ENCODE measurements around the gene CFL2.

DNA sequence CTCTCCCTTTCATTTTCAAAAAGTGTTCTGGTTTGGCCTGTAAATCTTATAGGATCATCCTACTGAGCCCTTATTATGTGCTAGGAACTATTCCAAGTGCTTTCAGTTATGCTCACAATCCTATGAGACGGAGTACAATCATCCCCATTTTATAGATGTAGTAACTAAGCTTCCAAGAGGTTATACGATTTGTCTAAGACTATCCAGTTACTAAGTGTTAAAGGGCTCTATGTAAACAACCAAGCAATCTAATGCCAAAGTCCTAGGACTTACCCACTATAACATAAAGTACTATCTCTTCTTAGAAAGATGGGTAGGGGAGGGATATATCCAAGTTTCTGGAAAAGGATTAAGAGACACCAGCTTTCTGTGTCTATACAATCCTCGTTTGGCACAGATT lies 6.7 kb downstream of the CFL2 start:
- TF ChIP-seq SIN3A (IDR thresholded peaks at IDR 0.05; ENCODE audit: borderline replicate concordance, insufficient read depth, low read length) (no peak), POLR2AphosphoS5 (IDR thresholded peaks at IDR 0.05; ENCODE audit: low read depth, low read length) (no peak), TAF1 (IDR thresholded peaks at IDR 0.05; ENCODE audit: borderline replicate concordance, insufficient read depth, low read length) (no peak)
- TF ChIP-seq, protein P1, sequence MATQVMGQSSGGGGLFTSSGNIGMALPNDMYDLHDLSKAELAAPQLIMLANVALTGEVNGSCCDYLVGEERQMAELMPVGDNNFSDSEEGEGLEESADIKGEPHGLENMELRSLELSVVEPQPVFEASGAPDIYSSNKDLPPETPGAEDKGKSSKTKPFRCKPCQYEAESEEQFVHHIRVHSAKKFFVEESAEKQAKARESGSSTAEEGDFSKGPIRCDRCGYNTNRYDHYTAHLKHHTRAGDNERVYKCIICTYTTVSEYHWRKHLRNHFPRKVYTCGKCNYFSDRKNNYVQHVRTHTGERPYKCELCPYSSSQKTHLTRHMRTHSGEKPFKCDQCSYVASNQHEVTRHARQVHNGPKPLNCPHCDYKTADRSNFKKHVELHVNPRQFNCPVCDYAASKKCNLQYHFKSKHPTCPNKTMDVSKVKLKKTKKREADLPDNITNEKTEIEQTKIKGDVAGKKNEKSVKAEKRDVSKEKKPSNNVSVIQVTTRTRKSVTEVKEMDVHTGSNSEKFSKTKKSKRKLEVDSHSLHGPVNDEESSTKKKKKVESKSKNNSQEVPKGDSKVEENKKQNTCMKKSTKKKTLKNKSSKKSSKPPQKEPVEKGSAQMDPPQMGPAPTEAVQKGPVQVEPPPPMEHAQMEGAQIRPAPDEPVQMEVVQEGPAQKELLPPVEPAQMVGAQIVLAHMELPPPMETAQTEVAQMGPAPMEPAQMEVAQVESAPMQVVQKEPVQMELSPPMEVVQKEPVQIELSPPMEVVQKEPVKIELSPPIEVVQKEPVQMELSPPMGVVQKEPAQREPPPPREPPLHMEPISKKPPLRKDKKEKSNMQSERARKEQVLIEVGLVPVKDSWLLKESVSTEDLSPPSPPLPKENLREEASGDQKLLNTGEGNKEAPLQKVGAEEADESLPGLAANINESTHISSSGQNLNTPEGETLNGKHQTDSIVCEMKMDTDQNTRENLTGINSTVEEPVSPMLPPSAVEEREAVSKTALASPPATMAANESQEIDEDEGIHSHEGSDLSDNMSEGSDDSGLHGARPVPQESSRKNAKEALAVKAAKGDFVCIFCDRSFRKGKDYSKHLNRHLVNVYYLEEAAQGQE (IDR thresholded peaks at IDR 0.05; ENCODE audit: insufficient read depth in 1 of 2, low read depth in 2 of 2, low read length in 2 of 2), result no peak
